Spinal cord (tissue), 10 donors: ENCODE results near the gene JHY. TPM values are rescaled to one million over a fixed set of nuclear protein-coding genes. Genes with fewer than 3 reads are reported as not detected.
A peak's percentile ranks its signal among the peaks of the same experiment; 100 is the strongest.

Experiments
- DNase-seq, 6 donors: peaks; one replicate each; pipeline versions ENCODE4 v3.0.0 to v3.0.0-alpha.2; 2013 to 2015; ENCODE audit warnings: low spot score in 6 of 6, low read depth in 4 of 6
- H3K27ac ChIP-seq: one replicate; pipeline ENCODE4 v1.5.1; 2013; ENCODE audit warnings: low read depth, low read length, control low read depth
- H3K27me3 ChIP-seq: one replicate; pipeline ENCODE4 v1.6.1; 2013; ENCODE audit warnings: low read length; ENCODE audit not compliant: control insufficient read depth, insufficient read depth
- H3K36me3 ChIP-seq: one replicate; pipeline ENCODE4 v1.6.1; 2013; ENCODE audit warnings: low read length; ENCODE audit not compliant: control insufficient read depth, insufficient read depth
- H3K4me1 ChIP-seq: one replicate; pipeline ENCODE4 v1.6.1; 2013; ENCODE audit warnings: low read length; ENCODE audit not compliant: control insufficient read depth, insufficient read depth
- H3K4me3 ChIP-seq: one replicate; pipeline ENCODE4 v1.5.1; 2013; ENCODE audit warnings: low read depth, low read length, control low read depth
- H3K9me3 ChIP-seq: one replicate; pipeline ENCODE4 v1.6.1; 2013; ENCODE audit warnings: low read length; ENCODE audit not compliant: control insufficient read depth, insufficient read depth
- WGBS: methylation state at CpG from one replicate; pipeline ENCODE4 v1.1.5; 2013; ENCODE audit warnings: missing lambda C conversion rate; ENCODE audit not compliant: insufficient coverage; 5-methylcytosine and 5-hydroxymethylcytosine counted together
- polyA plus RNA-seq, 2 donors: library from polyadenylated mRNA; unstranded; fragments of 120-200 nt; gene quantifications; one replicate each; pipeline ENCODE4 v1.2.1, GENCODE V29; 2013; ENCODE audit not compliant: insufficient read length in 2 of 2
- total RNA-seq, 2 donors: library from RNA; depleted of rRNA in 1 of 2; stranded (reverse); fragments of 120-200 nt in 1 of 2; fragments of >200 nt in 1 of 2; gene quantifications; one replicate each; pipeline versions ENCODE4 v1.2.3 to v1.2.4, GENCODE V29; 2013 to 2014
- donor health status: healthy.

Gene JHY
- total and polyA plus RNA-seq, 4 donors, result 9.5 to 14.8 (median 11.0) TPM

GRCh38 chr11:122893131-122893530 lies 10.6 kb downstream of the JHY start:
- Histone ChIP-seq H3K36me3 (no peaks in the 10 kb centered on the region), H3K9me3 (no peaks in the 10 kb centered on the region), H3K27me3 (no peaks in the 10 kb centered on the region), H3K27ac (no peak overlapping the region), H3K4me3 (no peak overlapping the region), H3K4me1 (no peaks in the 10 kb centered on the region)
- DNase-seq, result peak in 1 of 6 donors; percentile 66
- WGBS, result 29% methylated on average over 2 of the region's 5 CpGs

- no peaks in the 10 kb centered on the region for H3K36me3 ChIP-seq
- DNase-seq, result no peak
- 74% methylated on average over 2 of the region's 2 CpGs for WGBS
- H3K27me3 ChIP-seq, result no peaks in the 10 kb centered on the region
- H3K9me3 ChIP-seq, result no peaks in the 10 kb centered on the region
- H3K4me3 ChIP-seq, result no peak overlapping the region
- H3K4me1 ChIP-seq, result no peaks in the 10 kb centered on the region
- no peak overlapping the region for H3K27ac ChIP-seq
Observed at GRCh38 chr11:122895563-122895962, 13.0 kb downstream of the JHY start.

DNA sequence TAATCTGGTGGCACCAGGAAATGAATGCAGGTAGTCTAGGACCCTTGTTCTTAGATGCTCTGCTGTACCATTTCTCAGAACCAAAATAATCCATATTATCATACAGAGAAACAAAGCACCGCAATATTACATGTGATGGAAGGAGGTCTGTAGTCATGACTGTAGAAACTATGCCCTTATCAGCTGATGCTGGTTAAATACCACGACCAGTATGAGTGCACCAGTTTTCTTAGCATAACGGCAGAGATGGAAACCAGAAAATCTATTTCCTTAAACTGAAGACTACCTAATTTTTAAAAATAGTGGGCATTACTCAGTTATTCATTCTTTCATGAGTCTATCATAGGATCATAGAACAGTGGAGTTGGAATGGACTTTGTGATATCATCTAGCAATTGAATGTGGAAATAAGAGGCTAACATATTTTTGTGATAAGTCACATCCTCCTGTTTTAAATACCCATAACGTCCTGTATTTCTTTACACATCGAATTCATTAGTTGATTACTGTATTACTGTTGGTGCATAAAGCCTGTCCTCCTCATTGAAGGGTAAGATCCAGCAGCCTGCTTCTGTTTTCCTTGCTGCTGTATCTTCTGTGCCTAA lies 15.1 kb downstream of the JHY start:
- Histone ChIP-seq H3K36me3 (no peaks in the 10 kb centered on the region), H3K27me3 (no peaks in the 10 kb centered on the region), H3K9me3 (no peaks in the 10 kb centered on the region), H3K4me3 (no peak overlapping the region), H3K4me1 (no peaks in the 10 kb centered on the region), H3K27ac (no peak overlapping the region)
- WGBS, result no CpG with 5 or more reads among the region's 5 CpGs
- DNase-seq, result no peak

GRCh38 chr11:122898799-122899198 lies 16.2 kb downstream of the JHY start:
- no peaks in the 10 kb centered on the region for H3K27me3 ChIP-seq
- no peaks in the 10 kb centered on the region for H3K36me3 ChIP-seq
- no peak overlapping the region for H3K4me3 ChIP-seq
- H3K9me3 ChIP-seq, result no peaks in the 10 kb centered on the region
- no peak for DNase-seq
- 54% methylated on average over 5 of the region's 6 CpGs for WGBS
- no peaks in the 10 kb centered on the region for H3K4me1 ChIP-seq
- H3K27ac ChIP-seq, result no peak overlapping the region

DNA sequence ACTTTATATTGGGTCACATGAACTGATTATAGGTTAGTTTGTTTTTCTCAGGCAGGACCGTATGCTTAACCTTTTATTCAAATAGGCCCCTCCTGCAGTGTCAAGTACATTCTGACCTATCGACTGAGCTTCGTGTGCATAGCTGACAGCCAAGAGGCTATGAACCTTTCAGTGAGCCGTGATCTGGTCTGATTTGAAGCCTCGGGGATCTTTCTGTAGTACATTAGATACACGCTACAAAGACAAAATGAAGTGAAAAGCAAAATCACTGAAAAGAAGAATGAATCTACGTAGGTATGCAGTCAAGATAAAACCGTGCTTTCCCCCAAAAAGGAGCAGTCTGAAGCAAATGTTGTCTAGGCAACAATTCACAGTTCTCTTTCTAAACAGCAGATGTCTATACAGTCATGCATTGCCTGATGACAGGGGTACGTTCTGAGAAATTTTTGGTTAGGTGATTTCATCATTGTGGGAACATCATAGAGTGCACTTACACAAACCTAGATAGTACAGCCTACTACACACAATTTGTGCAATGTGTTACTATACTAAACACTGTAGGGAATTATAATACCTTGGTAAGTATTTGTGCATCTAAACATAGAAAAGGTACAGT lies 18.1 kb downstream of the JHY start:
- Histone ChIP-seq H3K4me3 (no peak overlapping the region), H3K36me3 (no peaks in the 10 kb centered on the region)

DNA sequence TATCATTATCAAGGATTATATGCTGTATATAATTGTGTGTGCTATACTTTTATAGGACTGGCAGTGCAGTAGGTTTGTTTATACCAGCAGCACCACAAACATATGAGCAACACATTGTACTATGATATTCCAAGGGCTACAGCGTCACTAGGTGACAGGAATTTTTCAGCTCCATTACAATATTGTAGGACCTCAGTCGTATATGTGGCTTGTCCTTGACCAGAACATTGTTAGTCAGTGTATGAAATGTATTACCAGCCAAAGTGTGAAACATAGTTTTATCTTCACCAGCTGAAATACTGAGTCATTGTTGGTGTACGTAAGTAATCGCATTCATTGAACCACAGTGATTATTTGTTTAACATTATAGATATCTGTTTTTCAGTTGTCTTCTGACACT lies 20.4 kb downstream of the JHY start:
- DNase-seq, result no peak
- no peaks in the 10 kb centered on the region for H3K27me3 ChIP-seq
- no peaks in the 10 kb centered on the region for H3K9me3 ChIP-seq
- WGBS, result no CpG with 5 or more reads among the region's 4 CpGs
- no peaks in the 10 kb centered on the region for H3K36me3 ChIP-seq
- no peak overlapping the region for H3K4me3 ChIP-seq
- H3K4me1 ChIP-seq, result no peaks in the 10 kb centered on the region
- no peak overlapping the region for H3K27ac ChIP-seq

More for the DNA sequence above, 18.1 kb downstream of the JHY start:
- no peak overlapping the region for H3K27ac ChIP-seq
- H3K9me3 ChIP-seq, result no peaks in the 10 kb centered on the region
- peak in 2 of 6 donors; percentile 48 to 64 for DNase-seq
- no peaks in the 10 kb centered on the region for H3K4me1 ChIP-seq
- no peaks in the 10 kb centered on the region for H3K27me3 ChIP-seq
- 67% methylated on average over 3 of the region's 9 CpGs for WGBS

DNA sequence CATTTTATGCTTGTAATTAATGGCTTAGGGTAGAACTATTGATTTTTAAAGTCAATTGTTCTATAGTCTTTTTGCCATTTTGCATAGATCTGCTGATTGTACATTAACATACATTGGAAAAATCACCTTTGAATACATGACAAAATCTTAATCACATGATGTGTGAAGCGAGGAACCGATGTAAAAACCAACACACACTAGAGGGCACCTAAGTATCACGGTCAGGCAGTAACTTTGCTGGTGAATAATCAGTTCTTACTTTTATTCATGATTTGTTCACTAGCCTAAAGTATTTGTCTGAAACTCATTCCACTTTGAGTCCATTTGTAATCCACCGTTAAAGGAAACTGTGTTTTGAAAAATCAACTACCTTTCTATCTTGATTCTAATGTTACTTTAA lies 28.2 kb downstream of the JHY start:
- no CpG with 5 or more reads among the region's 4 CpGs for WGBS
- DNase-seq, result peak in 3 of 6 donors; percentile 19 to 77 (median 51)

GRCh38 chr11:122917311-122917710 lies 34.8 kb downstream of the JHY start:
- no peaks in the 10 kb centered on the region for H3K9me3 ChIP-seq
- DNase-seq, result no peak
- no peaks in the 10 kb centered on the region for H3K4me1 ChIP-seq
- whole genome bisulfite sequencing, result 88% methylated on average over 1 of the region's 1 CpG
- no peaks in the 10 kb centered on the region for H3K27me3 ChIP-seq
- H3K27ac ChIP-seq, result no peak overlapping the region
- H3K36me3 ChIP-seq, result no peaks in the 10 kb centered on the region
- H3K4me3 ChIP-seq, result no peak overlapping the region

More for the DNA sequence above, 28.2 kb downstream of the JHY start:
- H3K27me3 ChIP-seq, result no peaks in the 10 kb centered on the region
- no peak overlapping the region for H3K27ac ChIP-seq
- H3K36me3 ChIP-seq, result no peaks in the 10 kb centered on the region
- no peaks in the 10 kb centered on the region for H3K4me1 ChIP-seq
- H3K4me3 ChIP-seq, result no peak overlapping the region
- no peaks in the 10 kb centered on the region for H3K9me3 ChIP-seq

DNA sequence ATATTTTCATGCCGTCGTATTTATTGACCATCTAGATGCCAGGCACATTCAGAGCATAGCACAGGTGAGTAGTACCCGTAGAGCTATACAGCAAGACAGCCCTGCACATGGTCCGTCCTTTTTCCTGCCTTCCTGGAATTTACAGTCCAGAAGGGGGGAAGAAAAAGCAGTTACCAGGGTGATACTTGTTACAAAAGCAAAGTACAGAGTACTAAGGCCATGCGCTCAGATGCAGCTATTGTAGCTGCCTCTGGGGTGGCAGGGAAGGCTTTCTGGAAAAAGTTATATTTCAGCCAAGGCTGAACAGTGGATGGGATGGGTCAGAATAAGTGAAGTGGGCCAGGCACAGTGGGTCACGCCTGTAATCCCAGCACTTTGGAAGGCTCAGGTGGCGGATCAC lies 36.2 kb downstream of the JHY start:
- H3K36me3 ChIP-seq, result no peaks in the 10 kb centered on the region
- no peak for DNase-seq
- no peaks in the 10 kb centered on the region for H3K27me3 ChIP-seq
- no peaks in the 10 kb centered on the region for H3K4me1 ChIP-seq
- H3K9me3 ChIP-seq, result no peaks in the 10 kb centered on the region
- 44% methylated on average over 5 of the region's 7 CpGs for WGBS
- no peak overlapping the region for H3K4me3 ChIP-seq
- H3K27ac ChIP-seq, result no peak overlapping the region

- DNase-seq, result no peak
- Histone ChIP-seq H3K36me3 (no peaks in the 10 kb centered on the region), H3K4me3 (no peak overlapping the region), H3K27ac (no peak overlapping the region), H3K9me3 (no peaks in the 10 kb centered on the region), H3K27me3 (no peaks in the 10 kb centered on the region), H3K4me1 (no peaks in the 10 kb centered on the region)
- 92% methylated on average over 3 of the region's 5 CpGs for WGBS
Observed at GRCh38 chr11:122920579-122920978, 38.0 kb downstream of the JHY start.
